ENCODE measurements around the gene ICAM2. TPM values are rescaled to one million over a fixed set of nuclear protein-coding genes. Genes with fewer than 3 reads are reported as not detected.

The ICAM2 gene
- total and polyA plus RNA-seq, 4 donors, result 58.7 to 77.7 (median 62.2) TPM

GRCh38 chr17:63955791-63956190 lies 64.6 kb downstream of the ICAM2 start:
- no peaks in the 10 kb centered on the region for H3K9me3 ChIP-seq (ENCODE audit: control insufficient read depth in 4 of 4, insufficient read depth in 3 of 4, low read length in 3 of 4)
- peaks cover 0 to 2% (median 0%) of the 10 kb centered on the region in 5 donors for H3K4me1 ChIP-seq (ENCODE audit: control insufficient read depth in 5 of 5, insufficient read depth in 5 of 5, low read length in 5 of 5)
- no peak for DNase-seq
- no peak overlapping the region for H3K27ac ChIP-seq (ENCODE audit: low read depth in 1 of 2, low read length in 1 of 2)
- H3K36me3 ChIP-seq (ENCODE audit: control insufficient read depth in 4 of 4, insufficient read depth in 4 of 4, low read length in 4 of 4), result no peaks in the 10 kb centered on the region
- H3K9ac ChIP-seq (ENCODE audit: insufficient read depth in 1 of 2, low read length in 2 of 2), result no peak overlapping the region
- TF ChIP-seq, protein P1, sequence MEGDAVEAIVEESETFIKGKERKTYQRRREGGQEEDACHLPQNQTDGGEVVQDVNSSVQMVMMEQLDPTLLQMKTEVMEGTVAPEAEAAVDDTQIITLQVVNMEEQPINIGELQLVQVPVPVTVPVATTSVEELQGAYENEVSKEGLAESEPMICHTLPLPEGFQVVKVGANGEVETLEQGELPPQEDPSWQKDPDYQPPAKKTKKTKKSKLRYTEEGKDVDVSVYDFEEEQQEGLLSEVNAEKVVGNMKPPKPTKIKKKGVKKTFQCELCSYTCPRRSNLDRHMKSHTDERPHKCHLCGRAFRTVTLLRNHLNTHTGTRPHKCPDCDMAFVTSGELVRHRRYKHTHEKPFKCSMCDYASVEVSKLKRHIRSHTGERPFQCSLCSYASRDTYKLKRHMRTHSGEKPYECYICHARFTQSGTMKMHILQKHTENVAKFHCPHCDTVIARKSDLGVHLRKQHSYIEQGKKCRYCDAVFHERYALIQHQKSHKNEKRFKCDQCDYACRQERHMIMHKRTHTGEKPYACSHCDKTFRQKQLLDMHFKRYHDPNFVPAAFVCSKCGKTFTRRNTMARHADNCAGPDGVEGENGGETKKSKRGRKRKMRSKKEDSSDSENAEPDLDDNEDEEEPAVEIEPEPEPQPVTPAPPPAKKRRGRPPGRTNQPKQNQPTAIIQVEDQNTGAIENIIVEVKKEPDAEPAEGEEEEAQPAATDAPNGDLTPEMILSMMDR (IDR thresholded peaks at IDR 0.05; ENCODE audit: control extremely low read depth, extremely low read depth), result no peak
- H3K4me3 ChIP-seq, result no peak overlapping the region
- ATAC-seq (ENCODE audit: insufficient read depth, low FRiP score), result no peak
- 91% methylated on average over 4 of the region's 4 CpGs for WGBS, 2 donors
- H3K27me3 ChIP-seq (ENCODE audit: control insufficient read depth in 3 of 3, insufficient read depth in 3 of 3, low read length in 2 of 3), result no peaks in the 10 kb centered on the region

DNA sequence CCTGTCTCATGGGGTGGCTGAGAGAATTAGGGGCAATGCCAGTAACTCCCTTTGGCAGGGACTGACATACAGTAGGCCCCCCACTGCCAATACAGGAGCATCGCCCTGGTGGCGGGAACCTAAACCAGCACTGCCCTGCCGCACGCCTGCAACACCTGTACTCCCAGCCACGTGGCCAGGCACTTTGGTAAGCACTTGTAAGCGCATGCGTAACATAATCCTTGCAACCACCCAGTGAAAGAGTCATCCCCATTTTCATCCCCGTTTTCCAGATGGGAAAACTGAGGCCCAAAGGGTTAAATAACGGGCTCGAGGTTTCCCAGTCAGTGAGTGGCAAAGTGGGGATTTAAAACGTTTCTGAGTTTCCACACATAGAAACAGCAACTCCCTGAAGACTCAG lies 65.2 kb downstream of the ICAM2 start:
- H3K27me3 ChIP-seq (ENCODE audit: control insufficient read depth in 3 of 3, insufficient read depth in 3 of 3, low read length in 2 of 3), result no peaks in the 10 kb centered on the region
- no peaks in the 10 kb centered on the region for H3K9me3 ChIP-seq (ENCODE audit: control insufficient read depth in 4 of 4, insufficient read depth in 3 of 4, low read length in 3 of 4)
- H3K36me3 ChIP-seq (ENCODE audit: control insufficient read depth in 4 of 4, insufficient read depth in 4 of 4, low read length in 4 of 4), result no peaks in the 10 kb centered on the region
- H3K4me1 ChIP-seq (ENCODE audit: control insufficient read depth in 5 of 5, insufficient read depth in 5 of 5, low read length in 5 of 5), result peaks cover 0 to 2% (median 0%) of the 10 kb centered on the region in 5 donors
- no peak overlapping the region for H3K4me3 ChIP-seq
- DNase-seq, result no peak
- TF ChIP-seq, protein P1 (IDR thresholded peaks at IDR 0.05; ENCODE audit: control extremely low read depth, extremely low read depth), result no peak
- 83 to 88% methylated on average over 11 of the region's 11 CpGs for WGBS, 2 donors
- no peak for ATAC-seq (ENCODE audit: insufficient read depth, low FRiP score)
- no peak overlapping the region for H3K9ac ChIP-seq (ENCODE audit: insufficient read depth in 1 of 2, low read length in 2 of 2)
- no peak overlapping the region for H3K27ac ChIP-seq (ENCODE audit: low read depth in 1 of 2, low read length in 1 of 2)

DNA sequence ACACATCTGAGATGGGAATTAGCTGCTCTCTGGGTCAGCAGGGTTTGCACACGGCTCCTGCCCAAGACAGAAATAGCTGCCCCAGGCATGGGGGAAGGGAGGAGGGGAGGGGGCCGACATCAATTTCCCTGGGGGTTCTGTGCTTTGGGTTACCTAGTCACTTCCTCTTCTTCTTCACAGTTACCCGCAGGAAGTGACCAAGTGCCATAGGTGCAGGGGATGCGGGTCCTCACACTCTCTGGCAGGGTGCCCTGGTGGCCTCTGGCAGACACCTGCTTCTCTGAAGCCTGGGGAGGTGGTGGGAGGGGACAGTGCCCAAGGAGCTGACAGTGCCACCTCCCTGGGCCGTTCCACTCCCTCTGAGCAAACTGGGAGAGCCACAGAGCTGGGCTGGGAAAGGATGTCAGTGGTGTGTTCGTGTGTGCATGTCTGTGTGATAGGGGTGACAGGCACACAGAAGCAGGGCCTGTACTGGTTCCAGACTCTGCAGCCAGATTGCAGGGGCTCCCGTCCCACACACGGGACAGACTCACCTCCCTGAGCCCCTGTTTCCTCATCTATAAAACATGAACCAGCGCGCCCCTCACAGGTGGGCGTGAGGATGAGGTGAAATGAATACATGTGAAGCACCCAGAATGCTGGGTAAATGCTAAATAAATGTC lies 65.9 kb downstream of the ICAM2 start:
- Histone ChIP-seq H3K9me3 (ENCODE audit: control insufficient read depth in 4 of 4, insufficient read depth in 3 of 4, low read length in 3 of 4) (no peaks in the 10 kb centered on the region), H3K4me1 (ENCODE audit: control insufficient read depth in 5 of 5, insufficient read depth in 5 of 5, low read length in 5 of 5) (peaks cover 0 to 2% (median 0%) of the 10 kb centered on the region in 5 donors), H3K27ac (ENCODE audit: low read depth in 1 of 2, low read length in 1 of 2) (no peak overlapping the region), H3K9ac (ENCODE audit: insufficient read depth in 1 of 2, low read length in 2 of 2) (no peak overlapping the region), H3K36me3 (ENCODE audit: control insufficient read depth in 4 of 4, insufficient read depth in 4 of 4, low read length in 4 of 4) (no peaks in the 10 kb centered on the region), H3K27me3 (ENCODE audit: control insufficient read depth in 3 of 3, insufficient read depth in 3 of 3, low read length in 2 of 3) (no peaks in the 10 kb centered on the region), H3K4me3 (no peak overlapping the region)
- ATAC-seq (ENCODE audit: insufficient read depth, low FRiP score) (no peak), DNase-seq (no peak)
- TF ChIP-seq, protein P1 (IDR thresholded peaks at IDR 0.05; ENCODE audit: control extremely low read depth, extremely low read depth), result no peak
- 44 to 51% methylated on average over 11 of the region's 11 CpGs for WGBS, 2 donors

Other genes with a start within 250 kb of the ICAM2 start
- gene CCDC47, start 247.0 kb downstream of the ICAM2 start, total RNA-seq, result 10 to 100 TPM; 86.5 to 89.9 TPM
- 10 to 100 TPM; 29.5 to 78.9 TPM for gene CCDC47, start 247.0 kb downstream of the ICAM2 start, polyA plus RNA-seq
- 100 to 1,000 TPM in 1 of 2 donors, 10 to 100 TPM in 1; 91.8 to 153 TPM for gene DDX42, start 246.5 kb downstream of the ICAM2 start, total RNA-seq
- gene DDX42, start 246.5 kb downstream of the ICAM2 start, polyA plus RNA-seq, result 10 to 100 TPM; 47.8 to 59.9 TPM
- 100 to 1,000 TPM in 1 of 2 donors, 10 to 100 TPM in 1; 46.1 to 124 TPM for gene PSMC5, start 193.2 kb downstream of the ICAM2 start, total RNA-seq
- 100 to 1,000 TPM; 154 to 177 TPM for gene PSMC5, start 193.2 kb downstream of the ICAM2 start, polyA plus RNA-seq
- 10 to 100 TPM; 29.2 to 39.8 TPM for gene FTSJ3, start 193.0 kb downstream of the ICAM2 start, total RNA-seq
- 10 to 100 TPM; 15.4 to 30.0 TPM for gene FTSJ3, start 193.0 kb downstream of the ICAM2 start, polyA plus RNA-seq
- 100 to 1,000 TPM in 1 of 2 donors, 10 to 100 TPM in 1; 82.4 to 109 TPM for gene SMARCD2, start 177.9 kb downstream of the ICAM2 start, total RNA-seq
- gene SMARCD2, start 177.9 kb downstream of the ICAM2 start, polyA plus RNA-seq, result 10 to 100 TPM; 64.9 to 67.7 TPM
- gene CSH2, start 147.0 kb downstream of the ICAM2 start, total RNA-seq, result not detected
- not detected for gene CSH2, start 147.0 kb downstream of the ICAM2 start, polyA plus RNA-seq
- gene GH2, start 138.7 kb downstream of the ICAM2 start, total RNA-seq, result not detected
- not detected for gene GH2, start 138.7 kb downstream of the ICAM2 start, polyA plus RNA-seq
- gene CSH1, start 124.1 kb downstream of the ICAM2 start, total RNA-seq, result not detected
- not detected for gene CSH1, start 124.1 kb downstream of the ICAM2 start, polyA plus RNA-seq
- gene CSHL1, start 109.4 kb downstream of the ICAM2 start, total RNA-seq, result not detected
- not detected for gene CSHL1, start 109.4 kb downstream of the ICAM2 start, polyA plus RNA-seq
- not detected for gene GH1, start 101.8 kb downstream of the ICAM2 start, total RNA-seq
- not detected for gene GH1, start 101.8 kb downstream of the ICAM2 start, polyA plus RNA-seq
- gene CD79B, start 88.3 kb downstream of the ICAM2 start, total RNA-seq, result 1 to 10 TPM; 4.4 to 5.6 TPM
- 1 to 10 TPM; 1.8 to 8.7 TPM for gene CD79B, start 88.3 kb downstream of the ICAM2 start, polyA plus RNA-seq
- gene SCN4A, start 47.7 kb downstream of the ICAM2 start, total RNA-seq, result under 1 TPM; 0.31 to 0.49 TPM
- gene SCN4A, start 47.7 kb downstream of the ICAM2 start, polyA plus RNA-seq, result under 1 TPM; 0.11 to 0.12 TPM
- gene PRR29, start 22.3 kb downstream of the ICAM2 start, total RNA-seq, result 10 to 100 TPM in 1 of 2 donors, 1 to 10 TPM in 1; 8.8 to 36.8 TPM
- gene PRR29, start 22.3 kb downstream of the ICAM2 start, polyA plus RNA-seq, result 1 to 10 TPM; 8.0 to 9.3 TPM
- gene ERN1, start 109.5 kb upstream of the ICAM2 start, total RNA-seq, result 10 to 100 TPM; 23.9 to 34.2 TPM
- gene ERN1, start 109.5 kb upstream of the ICAM2 start, polyA plus RNA-seq, result 10 to 100 TPM in 1 of 2 donors, 1 to 10 TPM in 1; 8.3 to 14.8 TPM
- gene TEX2, start 242.6 kb upstream of the ICAM2 start, total RNA-seq, result 10 to 100 TPM; 38.9 to 42.8 TPM
- gene TEX2, start 242.6 kb upstream of the ICAM2 start, polyA plus RNA-seq, result 10 to 100 TPM; 10.0 to 18.6 TPM

All from lung (tissue), 12 donors.